GM19351 (cell line): Measurements from ENCODE around the gene DYNC1I2.

Experiments
- ATAC-seq: cut with Tn5 transposase; IDR thresholded peaks from one replicate; pipeline ENCODE4 v1.9.1; 2021; ENCODE audit warnings: mild to moderate bottlenecking, moderate library complexity; ENCODE audit not compliant: unreplicated experiment

The DYNC1I2 gene

GRCh38 chr2:171687287-171688128, at the start of gene DYNC1I2:
Gene DYNC1I2 (plus strand): TSS chr2:171687469. CDS start chr2:171690156, 2,687 bp downstream.
- peak; percentile 89 for ATAC-seq

- peak; percentile 2 for ATAC-seq
Observed at GRCh38 chr2:171651667-171652415, 35.4 kb upstream of the DYNC1I2 start.

- ATAC-seq = peak; percentile 81
Observed at GRCh38 chr2:171652416-171652785, 34.9 kb upstream of the DYNC1I2 start.

DNA sequence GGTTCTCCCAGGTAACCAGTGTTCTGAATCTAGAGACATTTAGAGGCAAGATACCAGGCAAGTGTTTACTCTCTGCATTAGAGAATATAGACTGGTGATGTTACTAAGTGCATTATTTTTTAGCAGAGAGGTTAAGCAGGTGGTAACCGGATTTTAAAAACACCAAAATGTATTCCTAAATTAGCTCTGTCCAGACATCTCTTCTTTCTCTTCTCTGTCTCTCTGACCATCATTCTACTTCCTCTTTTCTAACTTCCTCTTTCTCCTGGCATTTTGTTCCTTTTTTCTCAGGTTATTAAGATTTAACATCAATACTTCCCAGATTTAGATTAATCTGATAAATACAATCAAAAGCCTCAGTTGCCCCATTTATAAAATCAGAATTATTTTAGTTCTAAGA, 31.7 kb upstream of the DYNC1I2 start:
- ATAC-seq = peak; percentile 76

- no peak for ATAC-seq
Observed at GRCh38 chr2:171667041-171667440, 20.2 kb upstream of the DYNC1I2 start.

DNA sequence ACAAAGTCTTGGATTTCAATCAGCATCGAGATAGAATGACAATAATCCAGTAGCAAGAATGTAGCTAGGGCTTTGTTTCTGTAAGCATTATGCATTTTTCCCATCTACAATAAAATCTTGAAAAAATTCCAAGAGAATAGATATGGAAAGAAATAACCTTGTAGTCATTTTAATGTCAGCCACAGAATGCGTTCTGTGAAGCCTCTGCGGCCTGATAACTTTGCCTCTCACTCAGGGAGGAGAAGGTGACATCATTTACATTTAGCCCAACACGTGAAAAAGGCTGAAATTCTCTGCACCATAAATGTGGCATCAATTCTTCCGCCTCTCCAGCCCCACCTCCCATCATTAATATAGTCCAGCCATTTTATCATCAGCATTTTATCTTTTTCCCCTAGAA, 19.1 kb upstream of the DYNC1I2 start:
- no peak for ATAC-seq

DNA sequence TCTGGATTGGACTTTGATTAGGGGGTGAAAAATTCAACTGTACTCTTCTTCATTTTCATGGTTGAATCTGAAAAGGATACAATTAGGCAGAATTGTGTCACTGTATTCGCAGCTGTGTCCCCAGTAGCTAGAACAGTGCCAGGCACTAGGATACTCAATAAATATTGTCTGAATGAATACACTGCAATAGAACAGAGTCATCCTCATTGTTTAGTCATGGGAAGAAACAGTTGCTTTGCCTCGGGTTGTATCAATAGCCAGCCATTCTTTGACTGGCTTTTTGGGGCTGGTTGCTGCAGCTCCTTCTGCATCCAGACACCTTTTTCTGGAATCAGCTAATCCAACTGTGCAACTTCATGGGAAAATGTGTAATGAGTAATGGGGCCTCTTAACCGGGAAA, 18.1 kb upstream of the DYNC1I2 start:
- no peak for ATAC-seq

DNA sequence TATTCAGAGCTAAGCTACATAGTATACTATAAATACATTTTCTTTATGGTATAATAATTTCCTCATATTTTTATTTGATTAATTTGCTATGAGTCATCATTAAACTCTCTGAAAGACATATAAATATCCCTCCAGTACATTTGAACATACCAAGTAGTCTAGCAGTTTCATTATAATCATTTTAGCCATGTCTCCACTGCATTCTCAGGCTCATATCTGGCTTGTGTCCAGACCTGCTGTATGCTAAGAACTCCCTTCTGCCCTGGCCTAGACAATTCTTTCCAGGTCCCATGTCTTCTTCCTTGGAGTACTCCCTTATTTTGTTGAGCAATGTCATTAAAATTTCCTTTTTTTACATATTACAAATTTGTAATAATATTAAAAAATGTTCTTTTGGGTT, 16.6 kb upstream of the DYNC1I2 start:
- ATAC-seq = no peak

- no peak for ATAC-seq
Observed at GRCh38 chr2:171671867-171672266, 15.4 kb upstream of the DYNC1I2 start.

- no peak for ATAC-seq
Observed at GRCh38 chr2:171673905-171674304, 13.4 kb upstream of the DYNC1I2 start.

- no peak for ATAC-seq
Observed at GRCh38 chr2:171675810-171676345, 11.4 kb upstream of the DYNC1I2 start.

DNA sequence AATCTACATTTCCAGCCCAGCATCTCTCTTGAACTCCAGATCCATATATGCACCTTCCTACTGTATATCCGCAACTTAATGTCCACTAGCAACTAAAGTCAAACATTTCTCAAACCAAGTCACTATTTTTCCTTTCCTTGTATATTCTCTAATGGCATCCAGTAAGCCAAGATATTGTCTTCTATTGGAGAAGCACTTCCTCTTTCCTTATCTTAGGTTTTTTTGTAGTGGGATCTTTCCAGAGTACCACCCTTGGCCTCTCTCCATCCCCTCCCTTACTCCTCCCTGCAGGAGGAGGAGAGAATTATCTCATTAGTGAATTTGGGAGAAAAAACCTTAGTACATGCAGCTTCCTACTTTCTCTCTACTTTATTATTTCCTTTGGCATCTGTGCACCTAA, 8.7 kb upstream of the DYNC1I2 start:
- no peak for ATAC-seq

GRCh38 chr2:171688129-171688465, 828 bp downstream of the DYNC1I2 start:
- ATAC-seq = peak; percentile 16

DNA sequence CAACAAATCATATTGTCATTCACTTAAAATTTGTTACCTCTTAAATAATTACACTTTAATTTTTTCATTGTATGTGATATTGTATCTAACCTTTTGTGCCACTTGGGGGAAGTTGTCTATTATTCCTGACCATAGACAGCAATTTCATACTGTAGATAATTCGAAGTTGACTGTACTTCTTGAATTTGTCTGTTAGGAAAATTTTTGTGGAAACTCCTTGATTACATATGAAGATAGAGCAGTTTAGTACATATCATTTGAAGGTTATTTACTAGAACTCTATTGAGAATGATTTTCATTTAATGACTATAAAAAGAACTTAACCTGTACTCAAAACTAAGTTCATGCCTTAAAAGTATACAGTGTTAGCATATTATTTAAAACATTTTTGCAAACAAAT, 5.1 kb downstream of the DYNC1I2 start:
- ATAC-seq = no peak

DNA sequence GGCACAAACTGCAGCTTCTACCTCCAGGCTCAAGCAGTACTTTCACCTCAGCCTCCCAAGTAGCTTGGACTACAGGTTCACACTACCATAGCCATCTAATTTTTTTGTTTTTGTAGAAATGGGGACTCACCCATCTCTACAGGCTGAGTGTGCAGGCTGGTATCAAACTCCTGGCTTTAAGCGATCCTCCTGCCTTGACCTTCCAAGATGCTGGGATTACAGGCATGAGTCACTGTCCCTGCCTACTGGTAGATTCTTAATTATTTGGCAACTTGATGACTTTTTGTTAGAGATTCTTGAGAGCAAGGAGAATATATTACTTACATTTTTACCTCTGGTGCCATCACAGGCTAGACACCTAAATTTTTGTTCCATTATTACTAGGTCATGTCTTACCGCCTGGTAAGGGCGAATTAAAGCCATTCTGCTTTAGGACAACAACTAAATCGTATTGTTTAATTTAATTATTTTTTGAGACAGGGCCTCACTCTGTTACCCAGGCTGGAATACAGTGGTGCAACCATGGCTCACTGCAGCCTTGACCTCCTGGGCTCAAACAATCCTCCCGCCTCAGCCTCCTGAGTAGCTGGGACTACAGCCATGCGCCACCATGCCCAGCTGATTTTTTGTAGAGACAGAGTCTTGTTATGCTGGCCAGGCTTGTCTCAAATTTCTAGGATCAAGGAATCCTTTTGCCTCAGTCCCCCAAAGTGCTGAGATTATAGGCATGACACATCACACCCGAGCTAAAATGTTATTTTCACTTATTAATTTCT, 15.7 kb downstream of the DYNC1I2 start:
- no peak for ATAC-seq

- no peak for ATAC-seq
Observed at GRCh38 chr2:171703574-171704347, 16.5 kb downstream of the DYNC1I2 start.

DNA sequence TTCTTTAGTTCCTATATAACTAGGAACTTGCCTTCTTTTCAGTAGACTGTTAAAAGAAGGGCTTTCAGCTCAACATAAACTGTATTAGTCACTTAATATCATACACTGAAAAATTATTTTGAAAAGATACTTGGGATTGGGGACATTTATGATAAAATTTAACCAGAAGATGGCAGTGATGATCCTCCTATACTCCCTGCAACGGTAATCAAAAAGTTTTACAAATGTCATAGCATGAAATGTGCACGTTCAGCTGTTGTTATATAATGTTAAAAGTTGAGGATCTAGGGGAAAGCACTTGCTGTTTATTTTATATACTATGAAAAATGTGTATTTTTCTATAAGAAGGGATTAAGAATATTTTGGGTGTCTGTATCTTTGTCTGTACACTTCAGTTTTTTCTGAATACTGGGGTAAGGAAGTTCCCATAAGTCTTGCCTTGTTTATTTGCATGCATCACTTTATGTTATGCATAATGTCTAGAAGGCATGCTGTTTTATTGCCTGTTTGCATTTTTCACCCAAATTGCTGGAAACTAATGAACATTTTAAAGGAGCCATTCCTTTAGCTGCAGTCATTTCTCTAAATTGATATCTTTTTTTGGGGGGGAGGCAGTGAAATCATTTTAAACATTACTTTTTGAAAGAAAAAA, 19.0 kb downstream of the DYNC1I2 start:
- no peak for ATAC-seq

- no peak for ATAC-seq
Observed at GRCh38 chr2:171707752-171708151, 20.5 kb downstream of the DYNC1I2 start.

DNA sequence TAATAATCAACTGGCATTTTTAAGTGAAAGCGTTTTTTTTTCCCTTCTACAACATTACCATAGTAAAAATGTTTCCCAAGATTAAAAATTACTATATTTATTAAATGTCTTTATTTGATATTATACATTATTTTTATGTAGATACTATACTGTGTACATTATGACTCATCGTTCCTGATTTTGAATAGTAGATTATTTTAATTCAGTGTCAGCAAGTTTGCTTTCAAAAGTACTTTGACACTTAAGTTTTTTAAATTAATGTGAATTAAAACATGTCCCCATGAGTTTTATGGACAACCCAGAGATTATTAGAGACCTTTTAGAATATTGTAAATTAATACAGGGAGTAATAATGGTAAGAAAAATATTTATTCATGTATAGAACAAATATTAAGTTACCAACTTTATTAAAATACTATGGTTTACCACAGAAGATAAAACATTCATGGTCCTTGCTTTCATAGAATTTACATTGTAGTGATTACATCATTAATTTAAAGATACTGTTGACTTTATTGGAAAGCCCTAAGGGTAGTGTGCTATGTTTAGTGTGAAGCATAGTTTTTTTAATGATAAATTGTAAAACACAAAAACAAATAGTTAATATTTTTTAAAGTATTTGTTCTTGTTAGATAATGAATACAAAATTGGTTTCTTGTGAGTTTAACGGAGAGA, 21.9 kb downstream of the DYNC1I2 start:
- no peak for ATAC-seq
